ENCODE data around the gene BMPR1A. TPM values are rescaled to one million over a fixed set of nuclear protein-coding genes. Genes with fewer than 3 reads are reported as not detected.

The BMPR1A gene
- total RNA-seq, 1 donor from 2014 or later, result 32.6 TPM

DNA sequence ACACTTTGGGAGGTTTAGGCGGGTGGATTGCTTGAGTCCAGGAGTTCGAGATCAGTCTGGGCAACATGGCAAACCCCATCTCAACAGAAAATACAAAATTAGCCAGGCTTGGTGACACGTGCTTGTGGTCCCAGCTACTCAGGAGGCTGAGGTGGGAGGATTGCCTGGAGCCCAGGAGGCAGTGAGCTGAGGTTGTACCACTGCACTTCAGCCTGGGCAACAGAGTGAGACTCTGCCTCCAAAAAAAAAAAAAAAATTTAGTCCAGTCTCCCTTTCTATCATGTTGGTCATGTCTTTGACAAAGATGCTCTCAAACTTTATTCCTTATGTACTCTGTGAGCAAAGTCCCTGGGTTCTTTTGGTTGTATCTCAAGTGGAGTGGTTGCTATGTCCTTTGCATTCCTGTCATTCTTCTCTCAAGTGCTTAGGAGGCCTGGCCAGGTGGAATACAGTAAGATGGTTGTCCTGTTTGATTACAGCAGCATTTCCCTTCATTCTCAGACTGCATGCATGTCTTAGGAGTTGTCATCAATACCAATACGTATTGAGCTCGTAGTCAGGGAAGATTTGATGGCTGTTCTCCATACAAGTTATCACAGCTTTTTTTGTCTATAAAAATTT, 115.3 kb downstream of the BMPR1A start:
- Histone ChIP-seq H3K36me3 (ENCODE audit: control insufficient read depth, insufficient read depth, low read length) (no peaks in the 10 kb centered on the region), H3K4me3 (ENCODE audit: low read depth, low read length) (no peak overlapping the region), H3K27me3 (ENCODE audit: control insufficient read depth, insufficient read depth, low read length) (no peaks in the 10 kb centered on the region)
- TF ChIP-seq, protein P1, sequence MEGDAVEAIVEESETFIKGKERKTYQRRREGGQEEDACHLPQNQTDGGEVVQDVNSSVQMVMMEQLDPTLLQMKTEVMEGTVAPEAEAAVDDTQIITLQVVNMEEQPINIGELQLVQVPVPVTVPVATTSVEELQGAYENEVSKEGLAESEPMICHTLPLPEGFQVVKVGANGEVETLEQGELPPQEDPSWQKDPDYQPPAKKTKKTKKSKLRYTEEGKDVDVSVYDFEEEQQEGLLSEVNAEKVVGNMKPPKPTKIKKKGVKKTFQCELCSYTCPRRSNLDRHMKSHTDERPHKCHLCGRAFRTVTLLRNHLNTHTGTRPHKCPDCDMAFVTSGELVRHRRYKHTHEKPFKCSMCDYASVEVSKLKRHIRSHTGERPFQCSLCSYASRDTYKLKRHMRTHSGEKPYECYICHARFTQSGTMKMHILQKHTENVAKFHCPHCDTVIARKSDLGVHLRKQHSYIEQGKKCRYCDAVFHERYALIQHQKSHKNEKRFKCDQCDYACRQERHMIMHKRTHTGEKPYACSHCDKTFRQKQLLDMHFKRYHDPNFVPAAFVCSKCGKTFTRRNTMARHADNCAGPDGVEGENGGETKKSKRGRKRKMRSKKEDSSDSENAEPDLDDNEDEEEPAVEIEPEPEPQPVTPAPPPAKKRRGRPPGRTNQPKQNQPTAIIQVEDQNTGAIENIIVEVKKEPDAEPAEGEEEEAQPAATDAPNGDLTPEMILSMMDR (IDR thresholded peaks at IDR 0.05; ENCODE audit: insufficient read depth, low read length, severe bottlenecking), result no peak
- DNase-seq (ENCODE audit: low read depth) (no peak), FAIRE-seq (no peak)

DNA sequence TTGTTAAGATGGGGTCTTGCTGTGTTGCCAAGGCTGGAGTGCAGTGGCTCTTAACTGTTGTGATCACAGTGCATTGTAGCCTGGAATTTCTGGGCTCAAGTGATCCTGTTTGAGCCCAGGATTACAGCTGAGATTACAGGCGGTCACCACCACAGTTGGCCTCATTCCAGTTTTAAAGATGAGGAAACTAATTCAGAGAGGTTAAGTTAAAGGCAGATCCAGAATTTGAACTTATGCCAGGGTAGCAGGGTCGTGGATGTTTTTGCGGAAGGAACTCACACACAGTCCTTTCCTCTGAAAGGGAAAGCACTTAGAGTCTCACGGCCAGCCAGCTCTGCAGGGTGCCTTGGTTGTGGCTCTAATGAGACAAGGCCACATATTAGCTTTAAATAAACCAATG, 116.3 kb downstream of the BMPR1A start:
- DNase-seq (ENCODE audit: low read depth), result no peak
- no peaks in the 10 kb centered on the region for H3K27me3 ChIP-seq (ENCODE audit: control insufficient read depth, insufficient read depth, low read length)
- TF ChIP-seq, protein P1 (IDR thresholded peaks at IDR 0.05; ENCODE audit: insufficient read depth, low read length, severe bottlenecking), result no peak
- no peaks in the 10 kb centered on the region for H3K36me3 ChIP-seq (ENCODE audit: control insufficient read depth, insufficient read depth, low read length)
- FAIRE-seq, result peak; percentile 83
- H3K4me3 ChIP-seq (ENCODE audit: low read depth, low read length), result no peak overlapping the region

DNA sequence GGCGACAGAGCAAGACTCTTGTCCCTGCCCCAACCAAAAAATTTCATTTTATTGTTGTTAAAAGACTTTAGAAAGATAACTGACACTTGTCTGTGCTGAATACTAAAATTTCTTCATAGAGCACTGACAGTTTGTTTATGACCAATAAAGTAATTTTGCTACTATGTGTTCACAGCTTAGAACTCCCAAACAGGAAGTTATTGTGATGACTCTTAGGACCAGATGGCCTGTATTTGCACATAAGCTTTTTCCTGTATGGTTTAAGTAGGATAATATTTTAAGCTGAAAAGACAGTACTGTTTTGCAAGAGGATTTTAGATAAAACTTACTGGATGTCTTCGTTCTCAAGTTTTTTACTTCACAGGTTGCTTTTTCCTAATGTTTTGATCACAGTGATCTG, 120.3 kb downstream of the BMPR1A start:
- DNase-seq (ENCODE audit: low read depth) (peak; percentile 18), FAIRE-seq (no peak)
- Histone ChIP-seq H3K36me3 (ENCODE audit: control insufficient read depth, insufficient read depth, low read length) (no peaks in the 10 kb centered on the region), H3K4me3 (ENCODE audit: low read depth, low read length) (no peak overlapping the region), H3K27me3 (ENCODE audit: control insufficient read depth, insufficient read depth, low read length) (no peaks in the 10 kb centered on the region)
- TF ChIP-seq, protein P1 (IDR thresholded peaks at IDR 0.05; ENCODE audit: insufficient read depth, low read length, severe bottlenecking), result no peak

DNA sequence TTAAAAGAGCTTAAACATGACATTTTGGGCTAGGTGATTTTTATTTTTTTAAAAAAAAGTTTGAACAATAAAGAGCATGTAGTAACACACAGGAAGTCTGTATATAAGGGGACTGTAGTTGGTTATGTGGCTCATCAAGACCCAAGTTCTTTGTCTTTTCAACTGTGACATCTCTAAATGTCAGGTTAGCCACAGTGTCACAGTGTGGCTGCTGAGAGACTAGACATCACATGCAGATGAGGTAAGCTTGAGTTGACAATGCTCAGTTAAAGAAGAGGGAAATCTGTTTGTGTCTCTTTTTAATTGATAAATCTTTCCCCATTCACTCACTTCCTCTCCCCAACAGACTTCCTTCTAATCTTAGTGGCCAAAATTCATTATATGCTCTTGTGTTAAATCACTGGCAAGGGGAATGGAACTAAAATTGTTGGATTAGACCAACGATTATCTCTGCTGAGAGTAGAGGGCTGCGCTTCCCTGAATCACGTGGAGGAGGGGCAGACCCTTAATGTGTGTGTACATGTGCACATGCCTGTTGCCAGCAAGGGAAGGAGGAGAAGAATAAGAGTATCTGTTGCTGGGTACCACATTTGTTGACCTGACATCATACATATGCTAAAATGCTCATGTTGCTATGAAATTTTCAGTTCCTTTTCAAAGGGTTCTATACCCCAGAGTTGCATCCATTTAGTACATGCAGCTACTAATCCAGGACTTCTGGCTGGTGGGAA, 122.7 kb downstream of the BMPR1A start:
- FAIRE-seq (no peak), DNase-seq (ENCODE audit: low read depth) (no peak)
- no peaks in the 10 kb centered on the region for H3K36me3 ChIP-seq (ENCODE audit: control insufficient read depth, insufficient read depth, low read length)
- no peak overlapping the region for H3K4me3 ChIP-seq (ENCODE audit: low read depth, low read length)
- TF ChIP-seq, protein P1 (IDR thresholded peaks at IDR 0.05; ENCODE audit: insufficient read depth, low read length, severe bottlenecking), result no peak
- no peaks in the 10 kb centered on the region for H3K27me3 ChIP-seq (ENCODE audit: control insufficient read depth, insufficient read depth, low read length)

DNA sequence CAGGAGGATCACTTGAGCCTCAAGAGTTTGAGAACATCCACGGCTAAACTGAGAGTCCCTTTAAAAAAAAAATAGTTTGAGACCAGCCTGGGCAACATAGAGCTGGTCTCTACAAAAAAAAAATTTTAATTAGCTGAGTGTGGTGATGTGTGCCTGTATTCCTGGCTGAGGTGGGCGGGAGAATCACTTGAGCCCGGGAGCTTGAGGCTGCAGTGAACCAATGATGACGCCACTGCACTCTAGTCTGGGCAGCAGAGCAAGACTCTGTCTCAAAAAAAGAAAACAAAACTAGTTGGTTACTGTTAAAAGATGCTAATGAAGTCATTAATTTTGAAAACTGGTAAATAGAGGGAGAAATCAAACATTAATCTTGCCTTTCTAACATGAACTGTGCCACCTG, 124.6 kb downstream of the BMPR1A start:
- Histone ChIP-seq H3K27me3 (ENCODE audit: control insufficient read depth, insufficient read depth, low read length) (no peaks in the 10 kb centered on the region), H3K4me3 (ENCODE audit: low read depth, low read length) (no peak overlapping the region), H3K36me3 (ENCODE audit: control insufficient read depth, insufficient read depth, low read length) (no peaks in the 10 kb centered on the region)
- TF ChIP-seq, protein P1 (IDR thresholded peaks at IDR 0.05; ENCODE audit: insufficient read depth, low read length, severe bottlenecking), result no peak
- DNase-seq (ENCODE audit: low read depth) (no peak), FAIRE-seq (no peak)
